ENCODE results near the gene SLC25A33.

DNA sequence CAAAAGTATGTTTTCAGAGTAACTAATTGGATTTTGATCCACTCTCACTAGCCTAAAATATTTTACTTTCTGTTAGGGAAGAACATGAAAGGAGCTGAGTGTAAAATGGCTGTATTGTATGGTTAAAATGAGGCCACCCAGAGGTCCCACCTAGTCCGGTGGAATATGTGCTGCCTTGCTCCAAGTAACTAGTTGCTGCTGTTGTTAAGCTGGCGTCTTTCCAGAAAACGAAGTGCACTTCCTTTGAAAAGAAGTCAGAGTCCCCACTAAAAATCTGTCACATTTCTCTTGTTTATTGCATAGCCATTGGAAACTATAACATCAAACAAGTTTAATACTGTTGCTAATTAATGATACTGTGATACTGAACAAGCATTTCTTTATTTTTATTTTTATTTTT is 3.2 kb downstream of the SLC25A33 start:
- no peak for TF ChIP-seq CTCF (IDR thresholded peaks at IDR 0.05; ENCODE audit: borderline replicate concordance, extremely low read depth, low read length, poor library complexity, severe bottlenecking)
- no peak for TF ChIP-seq EZH2 (IDR thresholded peaks at IDR 0.05; ENCODE audit: borderline replicate concordance, low read depth, low read length, severe bottlenecking)

Data from DND-41 (cell line).